Measurements from ENCODE around the gene RFTN1.

The RFTN1 gene

DNA sequence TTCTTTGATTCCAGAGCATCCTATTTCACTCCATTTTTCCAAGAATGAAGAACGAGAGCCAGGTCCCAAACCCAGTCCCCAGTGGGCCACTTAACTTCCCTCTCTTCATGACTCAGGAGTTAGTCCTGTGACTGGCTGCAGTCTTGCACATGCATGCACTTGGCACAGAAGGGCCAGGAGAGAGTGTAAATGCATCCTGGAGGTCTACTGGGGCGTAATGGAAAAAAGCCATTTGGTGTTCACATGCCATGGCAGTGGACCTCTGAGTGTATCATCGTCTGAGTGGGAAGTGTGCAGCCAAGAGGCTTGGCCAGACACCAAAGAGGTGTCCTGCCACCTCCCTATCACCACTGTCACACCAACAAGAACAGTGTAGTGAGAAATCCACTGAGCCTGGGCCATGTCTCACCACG lies 15.1 kb upstream of the RFTN1 start:
- no peak for DNase-seq (ENCODE audit: low read depth)

DNA sequence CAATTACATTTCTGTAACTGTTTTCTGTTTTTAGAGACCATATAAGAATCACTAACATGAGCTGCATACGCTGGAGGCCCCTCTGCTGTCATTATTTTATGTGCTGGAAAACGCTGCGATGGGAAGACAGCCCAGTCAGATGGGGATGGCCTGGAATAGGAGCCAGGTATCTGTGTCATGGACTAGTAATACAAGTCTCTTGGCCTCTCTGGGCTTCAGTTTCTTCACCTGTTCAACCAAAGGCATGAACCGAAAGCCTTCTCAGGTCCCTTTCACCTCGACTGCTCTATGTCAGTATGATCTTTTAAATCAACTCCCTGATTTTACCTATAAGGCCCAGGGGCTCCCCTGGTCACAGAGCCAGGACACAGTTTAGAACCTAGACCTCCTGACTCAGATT lies 14.6 kb upstream of the RFTN1 start:
- no peak for DNase-seq (ENCODE audit: low read depth)

DNA sequence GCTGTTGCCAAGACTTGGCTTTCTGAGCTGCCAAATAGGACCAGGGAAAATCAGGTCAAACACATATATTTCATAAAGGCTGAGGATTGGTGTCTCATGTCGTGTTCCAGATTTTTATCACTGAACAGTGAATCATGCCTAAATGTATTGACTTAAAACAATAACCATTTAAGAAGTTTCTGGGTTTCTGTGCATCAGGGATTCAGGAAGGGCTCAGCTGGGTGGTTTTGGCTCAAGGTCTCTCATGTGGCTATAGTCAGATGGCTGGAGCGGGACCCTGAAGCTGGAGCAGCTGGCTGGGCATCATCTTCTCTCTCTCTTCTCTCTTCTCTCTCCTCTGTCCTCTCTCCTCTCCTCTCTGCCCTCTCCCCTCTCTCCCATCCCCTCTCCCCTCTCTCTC lies 10.7 kb upstream of the RFTN1 start:
- no peak for DNase-seq (ENCODE audit: low read depth)

DNA sequence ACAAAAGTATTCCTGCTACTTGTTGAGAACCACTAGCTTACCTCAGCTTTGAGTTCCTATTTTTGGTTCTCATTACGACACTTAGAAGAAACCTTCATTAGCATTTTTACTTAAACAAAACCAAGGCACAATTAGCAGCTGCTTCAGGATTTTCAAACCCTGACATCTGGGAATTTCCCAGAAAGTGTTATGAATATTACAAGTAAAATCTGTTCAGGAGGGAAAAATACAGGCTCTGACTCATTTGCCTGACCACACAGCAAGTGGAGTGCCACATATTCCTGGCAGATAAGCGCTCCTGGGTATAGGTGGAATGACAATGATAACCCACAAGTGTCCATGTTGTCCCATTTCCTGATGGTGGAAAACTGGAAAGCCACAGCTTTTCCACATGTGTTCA lies 10.3 kb upstream of the RFTN1 start:
- DNase-seq (ENCODE audit: low read depth): no peak

DNA sequence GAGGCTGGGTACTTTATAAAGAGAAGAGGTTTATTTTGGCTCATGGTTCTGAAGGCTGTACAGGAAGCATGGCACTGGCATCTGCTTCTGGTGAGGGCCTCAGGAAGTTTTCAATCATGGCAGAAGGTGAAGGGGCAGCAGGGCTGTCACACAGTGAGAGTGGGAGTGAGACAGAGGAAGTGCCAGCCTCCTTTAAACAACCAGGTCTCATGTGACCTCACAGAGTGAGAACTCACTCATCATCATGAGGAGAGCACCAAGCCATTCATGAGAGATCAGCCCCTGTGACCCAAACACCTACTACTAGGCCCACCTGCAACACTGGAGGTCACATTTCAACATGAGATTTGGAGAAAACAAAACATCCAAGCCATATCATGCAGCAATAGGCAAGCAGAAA lies 9.3 kb upstream of the RFTN1 start:
- no peak for DNase-seq (ENCODE audit: low read depth)

DNA sequence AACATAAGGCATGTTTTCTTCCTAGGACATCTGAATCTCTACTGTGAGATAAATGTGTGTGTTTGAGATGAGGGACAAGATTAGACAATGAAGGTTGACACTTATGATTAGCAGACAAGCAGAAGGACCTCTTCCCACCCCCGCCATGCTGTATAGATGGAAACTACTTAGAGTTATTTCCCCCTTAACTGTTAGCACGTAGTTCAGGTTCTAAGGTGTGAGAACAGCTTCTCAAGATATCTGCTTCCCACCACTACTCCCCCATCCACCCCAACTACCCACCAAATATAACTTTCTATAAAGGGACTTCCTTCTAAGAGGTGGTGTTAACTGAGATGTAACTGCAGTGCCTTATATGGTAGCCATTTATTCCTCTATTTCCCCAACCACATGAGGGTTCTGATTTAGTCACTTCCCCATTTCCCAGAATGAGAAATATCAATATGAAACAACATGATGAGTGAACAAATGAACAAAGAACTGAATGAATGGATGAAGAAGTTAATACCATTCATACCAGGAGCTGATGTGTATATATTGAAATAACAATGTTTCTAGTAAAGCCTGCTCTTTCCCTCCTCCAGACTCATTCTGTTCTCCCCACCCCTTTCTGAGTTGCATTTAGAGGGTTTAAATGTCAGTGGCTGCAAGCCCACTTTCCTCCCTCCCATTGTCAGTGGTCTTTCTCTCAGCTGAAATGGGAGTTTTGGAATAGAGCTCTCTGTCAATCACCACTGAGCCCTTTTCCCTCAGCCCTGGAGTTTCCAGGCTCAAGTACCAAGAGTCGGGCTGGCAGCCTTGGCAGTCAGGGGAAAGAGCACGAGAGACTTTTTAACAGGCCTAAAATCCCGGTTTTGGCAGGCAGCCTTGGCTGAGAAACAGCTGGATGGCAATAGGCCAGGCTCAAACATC lies 7.7 kb upstream of the RFTN1 start:
- no peak for DNase-seq (ENCODE audit: low read depth)

DNA sequence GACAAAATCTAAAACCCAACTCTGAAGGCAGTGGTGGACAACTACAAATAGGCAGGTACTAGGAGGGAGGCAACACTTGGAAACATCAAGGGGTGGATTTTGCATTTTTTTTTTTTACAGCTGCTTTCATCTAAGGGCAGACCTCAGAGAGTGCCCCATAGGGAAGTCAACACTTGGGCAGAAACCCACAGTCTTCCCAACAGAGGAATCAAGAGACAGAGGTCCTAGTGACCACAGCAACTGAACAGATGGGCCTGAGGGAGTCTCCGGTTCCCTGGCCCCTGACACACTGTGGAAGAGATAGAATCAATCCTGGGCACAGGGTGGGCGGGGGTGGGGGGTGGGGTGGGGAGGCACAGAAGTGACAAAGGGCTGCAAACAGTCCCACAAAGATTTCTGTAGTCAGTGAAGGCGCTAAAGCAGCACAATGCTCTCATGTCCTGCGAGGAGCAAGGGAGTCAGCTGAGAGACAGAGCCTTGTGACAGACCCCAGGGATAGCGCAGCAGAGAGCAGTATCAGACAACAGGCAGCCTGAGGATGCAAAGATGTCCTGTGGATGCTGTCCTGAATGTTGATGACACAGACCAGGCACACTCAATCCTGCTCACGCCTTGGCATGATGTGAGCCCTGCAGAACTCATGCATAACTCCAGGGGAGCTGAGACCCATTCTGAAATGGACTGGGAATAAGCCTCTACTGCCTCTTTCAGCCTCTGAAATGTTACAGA lies 6.9 kb upstream of the RFTN1 start:
- no peak for DNase-seq (ENCODE audit: low read depth)

DNA sequence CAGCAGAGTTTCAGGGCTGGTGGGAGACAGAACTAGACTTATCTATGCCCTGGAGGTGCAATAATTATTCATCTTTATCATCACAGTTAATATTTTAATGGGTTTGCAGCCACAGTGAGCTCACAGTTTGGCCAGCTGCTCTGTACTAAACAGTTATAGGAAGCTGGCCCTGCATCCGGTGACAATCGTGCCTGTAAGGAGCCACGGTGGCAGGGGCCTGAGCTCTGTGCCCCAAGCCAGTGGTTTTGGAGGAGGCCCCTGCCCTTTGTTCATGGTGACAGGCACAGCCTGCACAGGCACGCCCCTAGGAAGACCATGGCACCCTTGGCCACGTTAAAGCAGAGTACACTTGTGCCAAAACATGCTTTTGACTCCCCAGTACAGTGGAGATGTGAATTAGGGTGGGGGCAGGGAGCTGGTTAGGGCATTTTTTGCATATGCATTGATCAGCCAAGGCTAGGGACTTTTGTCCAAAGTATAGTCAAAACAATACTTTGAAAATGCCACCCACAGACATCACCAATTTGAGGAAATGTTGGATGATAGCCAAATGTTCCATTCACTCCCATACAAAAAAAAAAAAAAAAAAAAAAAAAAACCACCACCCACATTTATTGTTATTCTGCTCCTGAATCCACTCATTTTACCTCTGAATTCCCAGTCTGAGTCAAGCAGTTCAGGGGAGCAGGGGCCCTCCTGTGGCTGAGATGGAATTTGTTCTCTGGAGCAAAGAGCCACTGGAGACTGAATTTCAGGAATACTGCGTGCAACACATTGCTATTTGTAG lies 3.4 kb upstream of the RFTN1 start:
- no peak for DNase-seq (ENCODE audit: low read depth)

DNA sequence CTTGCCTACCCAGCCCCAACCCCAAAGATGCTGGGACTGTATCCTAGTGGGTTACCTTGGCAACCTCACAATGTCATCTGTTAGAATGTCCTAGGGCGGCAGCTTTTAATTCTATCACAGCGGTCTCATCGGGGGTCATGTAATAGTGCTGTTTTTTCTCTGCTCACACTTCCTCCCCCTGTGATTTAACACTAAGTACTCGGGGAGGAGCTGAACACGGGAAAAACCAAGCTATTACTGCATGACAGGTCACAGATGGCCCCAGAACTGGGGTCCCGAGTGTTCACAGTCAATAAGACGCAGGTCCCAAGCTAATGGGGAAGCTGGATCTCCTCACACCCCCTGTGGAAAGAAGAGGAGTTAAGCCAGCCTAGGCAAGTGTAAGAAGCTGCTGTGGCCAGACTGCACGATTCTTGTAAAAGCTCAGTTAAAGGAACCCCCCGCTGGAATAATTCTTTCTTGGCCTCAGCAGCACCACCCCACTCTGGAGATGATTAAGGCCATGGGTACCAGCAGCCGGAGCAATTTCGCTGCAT lies 2.5 kb upstream of the RFTN1 start:
- no peak for DNase-seq (ENCODE audit: low read depth)

DNA sequence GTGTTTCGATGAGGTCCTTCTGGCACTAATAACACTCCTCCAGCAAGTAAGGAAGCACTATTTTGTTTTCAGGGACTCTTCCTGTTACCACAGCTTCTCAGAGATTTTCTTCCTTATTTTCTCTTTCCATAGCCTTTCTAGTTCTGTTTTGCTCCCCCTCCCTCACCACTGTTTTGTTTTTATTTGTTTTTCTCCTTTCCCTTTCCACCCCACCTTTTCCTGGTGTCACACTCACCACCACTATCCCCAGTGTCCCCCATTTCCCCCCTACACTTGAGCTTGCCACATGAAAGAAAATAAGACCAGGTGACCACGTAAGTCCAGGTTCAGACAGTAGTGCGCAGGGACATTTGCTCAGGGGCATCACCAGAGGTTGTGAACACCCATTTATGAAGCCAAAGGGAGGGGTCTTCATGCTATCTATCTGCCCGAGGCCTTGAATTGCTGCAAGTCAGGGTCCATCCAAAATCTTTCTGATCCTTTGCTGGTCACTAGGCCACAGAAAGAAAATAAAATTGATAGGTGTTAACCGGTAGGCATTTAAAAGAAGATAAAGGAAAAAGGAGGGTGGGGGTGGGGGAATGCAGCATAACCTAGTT lies 1.4 kb upstream of the RFTN1 start:
- DNase-seq (ENCODE audit: low read depth): no peak

DNA sequence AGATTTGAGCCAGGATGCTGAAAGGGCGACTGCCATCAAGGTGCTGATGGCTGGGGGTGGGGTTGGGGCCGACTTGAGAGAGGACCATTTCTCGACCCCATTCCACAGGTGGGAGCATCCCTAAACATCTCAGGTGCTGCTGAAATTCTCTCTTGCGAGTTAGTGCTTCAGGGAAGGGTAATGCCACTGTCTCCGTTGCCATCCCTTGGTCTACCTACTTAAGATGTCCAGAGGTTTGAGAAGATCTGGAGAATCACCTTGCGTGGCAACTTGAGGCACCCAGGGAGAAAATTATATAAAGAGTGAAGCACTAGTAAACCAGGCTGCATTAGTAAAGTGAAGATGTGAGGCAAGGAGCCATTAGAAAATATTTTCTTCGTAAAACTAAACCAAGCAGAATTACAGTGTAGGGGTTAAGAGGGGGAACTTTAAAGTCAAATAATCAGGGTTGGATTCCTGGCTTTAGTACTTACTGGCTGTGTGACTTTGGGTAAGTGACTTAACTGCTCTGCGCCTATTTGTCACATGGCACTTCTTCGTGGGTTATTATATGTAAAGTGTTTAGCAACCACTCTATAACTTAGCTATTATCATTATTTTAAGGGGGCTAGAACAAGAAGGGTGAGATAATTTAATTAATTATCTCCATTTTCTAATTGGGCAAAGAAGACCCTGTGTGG lies 662 bp upstream of the RFTN1 start:
- DNase-seq (ENCODE audit: low read depth): no peak

DNA sequence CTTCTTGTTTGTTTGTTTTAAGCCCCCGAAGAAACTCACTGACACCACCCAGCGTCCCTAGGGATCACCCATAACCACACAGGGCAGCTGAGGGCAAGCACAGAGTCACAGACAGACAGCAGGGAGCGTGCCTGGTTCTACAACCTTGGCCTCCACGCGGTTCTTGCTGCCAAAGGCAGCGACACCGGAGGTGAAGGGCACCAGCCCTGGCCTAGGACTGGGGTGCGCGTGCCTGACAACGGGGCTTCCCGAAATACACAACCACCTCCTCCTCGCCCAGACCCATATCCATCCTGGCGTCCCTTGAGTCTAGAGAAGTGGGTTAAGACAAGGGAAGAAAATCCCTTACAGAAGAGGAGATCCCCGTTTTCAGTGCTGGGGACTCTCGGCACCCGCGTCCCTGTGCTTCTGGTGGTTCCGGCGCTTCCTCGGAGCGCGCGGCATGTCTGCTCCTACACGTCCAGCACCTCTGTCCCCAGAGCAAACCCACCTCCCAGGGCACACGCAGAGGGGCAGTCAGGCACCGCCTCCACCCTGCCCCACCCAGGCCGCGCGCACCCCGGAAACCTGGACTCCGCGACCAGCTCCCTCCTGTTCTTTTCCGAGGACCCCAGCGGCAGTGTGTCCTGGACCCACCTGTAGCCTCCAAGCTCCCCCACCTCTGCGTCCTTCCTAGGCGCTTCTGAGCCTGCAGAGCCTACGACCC lies 911 bp downstream of the RFTN1 start:
- peak; percentile 35 for DNase-seq (ENCODE audit: low read depth)

DNA sequence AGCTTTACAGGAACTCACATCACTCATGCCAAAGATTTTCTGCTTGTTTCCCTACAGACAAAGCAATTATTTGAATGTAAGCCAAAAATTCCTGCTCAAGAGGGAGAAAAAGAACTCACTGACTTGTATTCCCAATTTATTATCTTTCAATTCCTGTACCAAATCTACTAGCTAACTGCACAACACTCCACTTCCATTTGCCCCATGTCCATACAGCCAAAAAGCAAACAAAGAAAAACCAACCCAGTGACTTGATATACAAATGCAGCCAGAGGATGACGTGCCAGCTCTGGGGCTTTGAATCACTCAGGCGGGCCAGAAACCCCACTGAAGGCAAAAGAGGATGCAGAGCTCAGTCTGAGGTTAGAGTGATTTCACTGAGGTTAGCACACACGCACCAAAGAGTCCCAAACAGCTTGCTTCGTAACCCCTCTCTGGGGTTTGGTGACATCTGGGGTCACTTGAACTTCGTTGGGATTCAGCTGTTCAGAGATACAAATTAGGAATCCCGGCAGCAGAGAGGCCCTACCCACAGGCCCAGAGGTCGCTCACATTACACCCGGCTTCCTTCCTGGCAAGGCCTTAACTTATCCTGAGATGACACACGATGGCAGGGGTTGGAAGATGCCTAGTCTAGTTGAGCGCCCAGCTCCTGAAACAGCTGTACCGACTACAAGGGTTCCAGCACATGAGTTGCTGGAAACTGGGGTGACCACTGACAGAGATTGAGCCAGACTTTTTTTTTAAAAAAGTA lies 1.6 kb downstream of the RFTN1 start:
- peak; percentile 63 for DNase-seq (ENCODE audit: low read depth)

DNA sequence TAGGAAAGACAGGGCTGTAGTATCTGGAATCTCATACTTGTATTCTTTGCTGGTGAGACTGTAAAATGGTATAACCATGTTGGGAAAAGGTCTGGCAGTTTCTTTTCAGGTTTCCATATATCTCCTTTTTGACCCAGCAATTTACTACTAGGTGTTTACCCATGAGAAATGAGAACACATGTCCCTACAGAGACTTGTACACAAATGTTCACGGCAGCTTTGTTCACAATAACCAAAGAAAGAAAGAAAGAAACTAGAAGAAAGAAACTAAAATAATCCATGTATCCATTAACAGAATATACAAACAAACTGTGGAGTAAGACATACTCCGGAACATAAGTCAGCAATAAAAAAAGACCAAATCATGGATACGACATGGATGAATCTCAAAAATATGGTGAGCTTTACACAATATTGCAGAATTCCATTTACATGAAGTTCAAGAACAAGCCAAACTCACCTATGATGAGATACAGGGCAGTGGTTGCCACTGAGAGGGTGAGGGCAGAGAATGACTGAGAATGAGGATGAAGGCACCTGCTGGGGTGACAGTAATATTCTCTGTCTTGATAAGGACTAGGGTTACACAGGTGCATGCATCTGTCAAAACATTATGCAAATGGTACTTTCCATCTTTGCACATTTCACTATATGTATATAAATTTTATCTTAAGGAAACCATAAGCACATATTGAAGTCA lies 2.7 kb downstream of the RFTN1 start:
- no peak for DNase-seq (ENCODE audit: low read depth)

DNA sequence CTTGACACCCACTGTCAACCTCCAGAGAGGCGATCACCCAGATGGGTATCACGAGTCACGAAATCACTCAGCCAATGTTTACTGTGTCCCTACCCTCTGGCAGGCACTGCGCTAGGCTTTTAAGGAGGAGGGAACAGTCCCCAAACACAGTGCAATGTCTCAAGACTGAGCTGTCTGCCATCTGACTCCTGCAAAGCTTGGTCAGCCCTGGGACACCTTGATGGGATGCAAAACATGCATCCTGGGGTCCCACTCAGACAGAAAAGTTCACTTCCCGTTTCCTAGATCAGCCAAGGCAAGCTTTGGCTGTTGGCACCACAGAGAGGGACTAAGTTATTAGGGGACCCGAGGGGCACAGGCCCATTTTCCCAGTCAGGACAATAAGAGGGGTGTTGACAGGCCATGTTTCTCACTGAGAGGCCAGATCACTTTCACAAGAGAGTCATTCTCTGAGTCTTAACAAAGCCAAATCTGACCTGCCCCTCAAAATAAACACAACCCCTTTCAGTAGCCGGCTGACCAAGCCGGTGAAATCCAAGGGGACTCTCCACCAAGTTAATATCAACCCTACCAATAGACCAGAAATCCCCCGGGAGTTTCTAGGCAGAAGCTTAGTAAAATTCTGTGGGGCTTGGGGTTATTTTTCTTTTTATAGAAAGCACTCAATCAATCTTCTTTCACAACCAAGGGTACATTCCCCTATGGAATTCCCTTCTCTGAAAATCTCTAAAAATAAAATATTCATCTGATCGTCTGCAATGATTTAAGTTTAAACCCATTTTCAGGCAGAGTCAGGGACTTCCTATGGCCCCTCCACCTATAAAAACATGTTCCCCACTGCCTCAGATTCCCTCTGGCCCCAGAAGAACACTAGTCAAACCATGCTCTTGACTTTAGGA lies 3.5 kb downstream of the RFTN1 start:
- DNase-seq (ENCODE audit: low read depth): no peak

DNA sequence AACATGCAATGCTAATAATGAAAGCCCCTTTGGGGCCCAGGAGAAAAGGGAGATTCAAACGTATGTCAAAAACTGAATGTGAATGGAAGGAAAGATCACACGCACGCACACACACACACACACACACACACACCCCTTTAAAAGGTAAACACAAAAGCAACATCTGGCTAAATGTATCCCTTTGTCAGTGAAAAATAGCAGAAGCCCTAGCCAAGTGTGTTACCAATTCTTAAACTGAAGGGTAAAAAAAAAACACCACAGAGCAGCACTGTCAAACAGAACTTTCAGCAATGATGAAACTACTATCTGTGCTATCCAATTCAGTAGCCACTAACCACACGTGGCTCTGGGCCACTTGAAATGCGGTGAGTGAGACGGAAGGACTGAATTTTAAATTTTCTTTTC lies 4.9 kb downstream of the RFTN1 start:
- DNase-seq (ENCODE audit: low read depth): no peak

DNA sequence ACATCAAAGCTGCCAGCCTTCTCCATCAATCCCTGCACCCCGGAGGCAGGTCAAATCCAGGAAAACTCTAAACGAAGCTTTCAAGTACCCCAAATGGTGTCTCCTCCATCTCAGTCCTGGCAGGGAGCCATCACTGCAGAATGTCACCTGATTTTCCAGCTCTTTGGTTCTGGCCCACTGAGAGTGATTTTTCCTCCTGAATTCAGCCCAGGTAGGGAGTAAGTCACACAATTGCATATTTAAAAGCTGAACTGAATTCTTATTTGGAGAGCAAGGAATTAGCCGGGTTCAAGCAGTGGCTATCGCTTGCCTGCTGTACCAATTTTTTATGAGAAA lies 5.3 kb downstream of the RFTN1 start:
- no peak for DNase-seq (ENCODE audit: low read depth)

DNA sequence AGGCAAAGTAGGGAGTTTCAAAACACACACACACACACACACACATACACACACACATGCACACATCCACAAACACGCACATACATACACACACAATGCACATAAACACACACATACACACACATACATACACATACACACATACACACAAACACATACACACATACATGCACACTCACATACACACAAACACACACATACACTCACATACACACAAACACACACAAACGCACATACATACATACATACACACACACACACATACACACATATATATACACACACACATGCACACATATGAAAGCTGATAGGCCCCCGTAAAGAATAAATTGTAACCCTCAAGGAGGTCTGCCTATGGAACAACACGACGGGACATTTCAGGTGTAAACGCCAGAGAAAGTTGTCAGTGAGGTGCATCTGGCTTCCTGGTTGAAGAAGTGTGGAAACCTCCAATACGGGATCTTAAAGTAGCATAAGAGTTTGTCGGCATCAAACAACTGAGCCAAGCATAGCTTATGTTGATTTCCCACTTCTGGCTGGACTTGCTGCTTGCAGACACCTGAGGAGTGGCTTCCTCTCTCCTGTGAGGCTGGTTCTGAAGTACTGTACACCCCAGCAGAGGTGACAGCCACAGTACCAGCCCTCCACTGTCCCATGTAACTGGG lies 5.8 kb downstream of the RFTN1 start:
- DNase-seq (ENCODE audit: low read depth): no peak

Measured in stimulated activated CD4-positive, alpha-beta T cell treated with anti-CD3 and anti-CD28 coated beads, Interleukin-2, amount 100 ng/mL, for 4 hours (primary cell).